G401 (cell line): ENCODE results near the gene FKBP15. TPM values are rescaled to one million over a fixed set of nuclear protein-coding genes. Genes with fewer than 3 reads are reported as not detected.
"Not testable (repeated sequence)": the region's sequence is repeated elsewhere in the genome, so short reads cannot be mapped to it uniquely, and the experiment has no call there.

Experiments
- DNase-seq: peaks from one replicate; pipeline ENCODE4 v3.0.0-alpha.2; 2015; ENCODE audit warnings: low spot score
- in situ Hi-C: cut with HindIII; loops from 2 replicates; pipeline ENCODE4 v1.10.0; 2016; ENCODE audit warnings: low sequenced_read_pairs, mixed read lengths
- total RNA-seq: library from RNA; depleted of rRNA; stranded (reverse); fragments of >200 nt; shearing (Covaris generic); gene quantifications from 2 replicates; pipeline ENCODE4 v1.2.3, GENCODE V29; 2014

Gene FKBP15
- total RNA-seq, 1 experiment from 2014 or later, result 7.7 TPM

GRCh38 chr9:113153599-113153998 is 67.5 kb downstream of the FKBP15 start:
- no peak for DNase-seq
- in situ Hi-C loops, result no loop called here

GRCh38 chr9:113152699-113153098 is 68.4 kb downstream of the FKBP15 start:
- DNase-seq, result no peak
- in situ Hi-C loops, result no loop called here

- DNase-seq, result no peak
- in situ Hi-C loops, result no loop called here
Observed at GRCh38 chr9:113151696-113152630, 69.1 kb downstream of the FKBP15 start.

- in situ Hi-C loops, result no loop called here
- DNase-seq, result peak; percentile 84
Observed at GRCh38 chr9:113150670-113151611, 70.1 kb downstream of the FKBP15 start, which contains the start of gene SLC31A2. TSS of gene SLC31A2 (plus strand) at chr9:113151007. CDS start at chr9:113151075, 68 bp downstream.

GRCh38 chr9:113149561-113149960 is 71.5 kb downstream of the FKBP15 start:
- in situ Hi-C loops, DNase-seq: not testable (repeated sequence)

GRCh38 chr9:113148781-113149510 is 72.1 kb downstream of the FKBP15 start:
- in situ Hi-C loops, result no loop called here
- no peak for DNase-seq

- no peak for DNase-seq
Observed at GRCh38 chr9:113148372-113148705, 72.7 kb downstream of the FKBP15 start.

GRCh38 chr9:113143432-113144227 is 77.4 kb downstream of the FKBP15 start:
- in situ Hi-C loops, result no loop called here
- no peak for DNase-seq

More at GRCh38 chr9:113148372-113148705, 72.7 kb downstream of the FKBP15 start:
- in situ Hi-C loops, result no loop called here

GRCh38 chr9:113140896-113141295 is 80.2 kb downstream of the FKBP15 start:
- in situ Hi-C loops, DNase-seq: not testable (repeated sequence)

GRCh38 chr9:113139953-113140352 is 81.1 kb downstream of the FKBP15 start:
- in situ Hi-C loops, result no loop called here

GRCh38 chr9:113139225-113139829 is 81.8 kb downstream of the FKBP15 start:
- in situ Hi-C loops, result no loop called here
- DNase-seq, result no peak

More at GRCh38 chr9:113139953-113140352, 81.1 kb downstream of the FKBP15 start:
- no peak for DNase-seq

GRCh38 chr9:113138760-113139159 is 82.3 kb downstream of the FKBP15 start:
- no peak for DNase-seq
- in situ Hi-C loops, result no loop called here

- in situ Hi-C loops, result no loop called here
- no peak for DNase-seq
Observed at GRCh38 chr9:113137196-113138168, 83.6 kb downstream of the FKBP15 start.

- no peak for DNase-seq
- in situ Hi-C loops, result no loop called here
Observed at GRCh38 chr9:113131689-113132151, 89.4 kb downstream of the FKBP15 start.

- no peak for DNase-seq
- in situ Hi-C loops, result no loop called here
Observed at GRCh38 chr9:113129884-113130283, 91.2 kb downstream of the FKBP15 start.

- in situ Hi-C loops, result no loop called here
- DNase-seq, result no peak
Observed at GRCh38 chr9:113129466-113129865, 91.6 kb downstream of the FKBP15 start.
